GM23338 (cell line): Measurements from ENCODE around the gene SEMA3C. TPM values are rescaled to one million over a fixed set of nuclear protein-coding genes. Genes with fewer than 3 reads are reported as not detected.
A peak's percentile ranks its signal among the peaks of the same experiment; 100 is the strongest.

ENCODE experiments used
- ATAC-seq: fragments of 200-7000 bp; cut with Tn5 transposase; 3 replicates; pipeline ENCODE4 v1.9.1; 2020
- DNase-seq: peaks from one replicate; pipeline ENCODE4 v3.0.0-alpha.2; 2015; ENCODE audit warnings: low spot score
- H2AFZ ChIP-seq: fragments of 200-600 bp; sonication (generic); 2 replicates; pipeline ENCODE4 v1.8.0; 2016; ENCODE audit warnings: antibody characterized with exemption, mild to moderate bottlenecking, moderate library complexity
- H3F3A ChIP-seq: fragments of 200-600 bp; sonication (generic); replicated peaks from 2 replicates; pipeline ENCODE4 v1.8.0; 2017; ENCODE audit warnings: antibody characterized with exemption, mixed run types, low read depth
- H3K27ac ChIP-seq: fragments of 200-600 bp; sonication (generic); 2 replicates; pipeline ENCODE4 v1.6.1; 2016; ENCODE audit warnings: low read depth
- H3K27me3 ChIP-seq: fragments of 200-600 bp; sonication (generic); 2 replicates; pipeline ENCODE4 v1.8.0; 2016; ENCODE audit warnings: mild to moderate bottlenecking, mixed run types, moderate library complexity; ENCODE audit not compliant: insufficient read depth
- H3K36me3 ChIP-seq: fragments of 200-600 bp; sonication (generic); 2 replicates; pipeline ENCODE4 v1.8.0; 2016; ENCODE audit warnings: mild to moderate bottlenecking; ENCODE audit not compliant: insufficient read depth
- H3K4me1 ChIP-seq: fragments of 200-600 bp; sonication (generic); 2 replicates; pipeline ENCODE4 v1.8.0; 2016; ENCODE audit warnings: mild to moderate bottlenecking, moderate library complexity; ENCODE audit not compliant: insufficient read depth
- H3K4me2 ChIP-seq: fragments of 200-600 bp; sonication (generic); 2 replicates; pipeline ENCODE4 v1.7.1; 2017; ENCODE audit warnings: mixed run types
- H3K4me3 ChIP-seq: fragments of 200-600 bp; sonication (generic); 2 replicates; pipeline ENCODE4 v1.6.1; 2016; ENCODE audit warnings: mixed run types
- H3K79me2 ChIP-seq: fragments of 200-600 bp; sonication (generic); replicated peaks from 2 replicates; pipeline ENCODE4 v1.8.0; 2017; ENCODE audit warnings: mild to moderate bottlenecking; ENCODE audit not compliant: insufficient read depth
- H3K9me2 ChIP-seq: fragments of 200-600 bp; sonication (generic); 2 replicates; pipeline ENCODE4 v1.8.0; 2017; ENCODE audit not compliant: insufficient read depth
- H4K20me1 ChIP-seq: fragments of 200-600 bp; sonication (generic); replicated peaks from 2 replicates; pipeline ENCODE4 v1.8.0; 2017; ENCODE audit warnings: mild to moderate bottlenecking; ENCODE audit not compliant: insufficient read depth
- H3K27ac Mint-ChIP-seq: 2 replicates; pipeline ENCODE4 v1.8.0; 2020; ENCODE audit warnings: inconsistent platforms, mild to moderate bottlenecking, moderate library complexity, mixed read lengths
- H3K27me3 Mint-ChIP-seq: 3 replicates; pipeline ENCODE4 v1.8.0; 2022; ENCODE audit warnings: low read depth, mild to moderate bottlenecking, moderate library complexity, mixed read lengths, inconsistent platforms; ENCODE audit not compliant: insufficient read depth, poor library complexity
- H3K36me3 Mint-ChIP-seq: 3 replicates; pipeline ENCODE4 v1.8.0; 2021; ENCODE audit warnings: low read depth, mild to moderate bottlenecking, inconsistent platforms, moderate library complexity, mixed read lengths
- H3K4me1 Mint-ChIP-seq: 3 replicates; pipeline ENCODE4 v1.8.0; 2020; ENCODE audit warnings: mild to moderate bottlenecking, inconsistent platforms, mixed read lengths
- H3K4me3 Mint-ChIP-seq: 3 replicates; pipeline ENCODE4 v1.8.0; 2021; ENCODE audit warnings: moderate library complexity, mild to moderate bottlenecking, inconsistent platforms, mixed read lengths
- H3K9me3 Mint-ChIP-seq: 3 replicates; pipeline ENCODE4 v1.8.0; 2020; ENCODE audit warnings: moderate library complexity, mild to moderate bottlenecking, inconsistent platforms, mixed read lengths
- CTCF ChIP-seq, 2 experiments: fragments of 200-600 bp in 1 of 2; sonication (generic) in 1 of 2; conservative IDR thresholded peaks; 2 replicates each; pipeline versions ENCODE4 v1.5.1 to v1.6.1; 2016 to 2017; ENCODE audit warnings: antibody characterized with exemption in 2 of 2, low read depth in 2 of 2, mild to moderate bottlenecking in 2 of 2, moderate library complexity in 1 of 2
- EZH2 ChIP-seq: fragments of 200-600 bp; sonication (generic); IDR thresholded peaks from one replicate; pipeline ENCODE4 v1.8.0; 2017; ENCODE audit warnings: antibody characterized with exemption, mild to moderate bottlenecking, low read depth; ENCODE audit not compliant: unreplicated experiment
- EZH2phosphoT487 ChIP-seq: fragments of 200-600 bp; sonication (generic); IDR thresholded peaks from one replicate; pipeline ENCODE4 v1.8.1; 2018; ENCODE audit warnings: antibody characterized with exemption; ENCODE audit not compliant: unreplicated experiment
- JUNB ChIP-seq: IDR thresholded peaks from one replicate; pipeline ENCODE4 v1.6.1; 2016; ENCODE audit warnings: antibody characterized with exemption; ENCODE audit not compliant: unreplicated experiment
- POLR2AphosphoS5 ChIP-seq: IDR thresholded peaks from 2 replicates; pipeline ENCODE4 v1.6.1; 2016; ENCODE audit warnings: antibody characterized with exemption, low read depth
- ZNF331 ChIP-seq: fragments of 250-450 bp; sonication (Bioruptor Pico); IDR thresholded peaks from 2 replicates; pipeline ENCODE4 v1.5.0; 2020; ENCODE audit warnings: low read depth, mild to moderate bottlenecking, moderate library complexity
- polyA plus RNA-seq: library from polyadenylated mRNA; unstranded; fragments of >200 nt; fragmentation: Nextera tagmentation; extraction: Ambion mirVana; gene quantifications from 2 replicates; pipeline ENCODE4 v1.2.1, GENCODE V29; 2016
- total RNA-seq: library from RNA; depleted of rRNA; stranded (reverse); fragments of >200 nt; shearing (Covaris generic); gene quantifications from 2 replicates; pipeline ENCODE4 v1.2.3, GENCODE V29; 2014
- TF ChIP-seq, protein P1 (sequence below): IDR thresholded peaks from one replicate; pipeline ENCODE4 v1.6.1; 2018; ENCODE audit warnings: antibody characterized with exemption; ENCODE audit not compliant: unreplicated experiment

Gene SEMA3C
- total and polyA plus RNA-seq, 2 experiments from 2014 or later = 1.0 to 3.5 TPM

DNA sequence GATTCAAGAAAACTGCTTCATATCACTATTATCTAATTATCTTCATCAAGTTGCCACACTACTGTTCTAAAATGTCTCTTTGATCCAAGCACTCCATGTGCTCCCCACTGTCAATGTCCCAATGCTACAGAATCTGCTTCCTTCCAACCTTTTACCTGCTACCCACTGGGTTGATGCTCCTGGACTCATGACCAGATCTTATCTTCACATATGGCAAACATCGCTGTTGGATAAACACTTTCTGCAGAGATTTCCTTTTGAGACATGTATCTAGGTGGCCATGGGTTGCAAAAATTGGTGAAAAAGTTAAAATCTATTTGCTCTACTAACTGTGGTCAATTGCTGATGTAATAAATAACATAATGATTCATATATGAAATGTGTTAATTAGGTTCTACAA, 24.5 kb upstream of the SEMA3C start:
- Histone ChIP-seq H3K9me2 (no peaks in the 10 kb centered on the region), H3F3A (no peaks in the 10 kb centered on the region), H3K79me2 (no peaks in the 10 kb centered on the region), H3K4me1 (no peaks in the 10 kb centered on the region), H3K27ac (no peak overlapping the region), H3K4me3 (no peak overlapping the region), H3K27me3 (no peaks in the 10 kb centered on the region), H3K4me2 (no peak overlapping the region), H3K36me3 (no peaks in the 10 kb centered on the region), H4K20me1 (no peaks in the 10 kb centered on the region), H2AFZ (no peak overlapping the region)
- no peak for ATAC-seq
- Mint-ChIP-seq H3K27ac (no peak overlapping the region), H3K36me3 (no peaks in the 10 kb centered on the region), H3K9me3 (no peaks in the 10 kb centered on the region), H3K4me1 (no peaks in the 10 kb centered on the region), H3K4me3 (no peak overlapping the region), H3K27me3 (no peaks in the 10 kb centered on the region)
- TF ChIP-seq CTCF (conservative IDR thresholded peaks at IDR 0.05; ENCODE audit: low read depth in 2 of 2) (no peak), EZH2 (no peak), EZH2phosphoT487 (no peak)
- no peak for DNase-seq

- Mint-ChIP-seq H3K27me3 (no peaks in the 10 kb centered on the region), H3K27ac (no peak overlapping the region), H3K4me1 (no peaks in the 10 kb centered on the region), H3K9me3 (no peaks in the 10 kb centered on the region), H3K4me3 (no peak overlapping the region), H3K36me3 (no peaks in the 10 kb centered on the region)
- peak; percentile 21 for DNase-seq
- TF ChIP-seq POLR2AphosphoS5 (no peak), JUNB (no peak), ZNF331 (CRISPR knock-in tag) (no peak)
- Histone ChIP-seq H2AFZ (no peak overlapping the region), H3F3A (no peaks in the 10 kb centered on the region), H4K20me1 (no peaks in the 10 kb centered on the region), H3K9me2 (no peaks in the 10 kb centered on the region), H3K4me1 (no peaks in the 10 kb centered on the region), H3K27me3 (no peaks in the 10 kb centered on the region), H3K4me3 (no peak overlapping the region), H3K4me2 (no peak overlapping the region), H3K79me2 (no peaks in the 10 kb centered on the region), H3K36me3 (no peaks in the 10 kb centered on the region), H3K27ac (no peak overlapping the region)
- ATAC-seq = no peak; the same call in 2 of the 3 replicates
These were observed 23.6 kb upstream of the SEMA3C start for GRCh38 chr7:80942261-80943041.

GRCh38 chr7:80941208-80941758, 22.4 kb upstream of the SEMA3C start:
- DNase-seq (no peak), ATAC-seq (no peak)
- TF ChIP-seq CTCF (conservative IDR thresholded peaks at IDR 0.05; ENCODE audit: low read depth in 2 of 2) (no peak), EZH2phosphoT487 (no peak), ZNF331 (CRISPR knock-in tag) (no peak)
- TF ChIP-seq, protein P1, sequence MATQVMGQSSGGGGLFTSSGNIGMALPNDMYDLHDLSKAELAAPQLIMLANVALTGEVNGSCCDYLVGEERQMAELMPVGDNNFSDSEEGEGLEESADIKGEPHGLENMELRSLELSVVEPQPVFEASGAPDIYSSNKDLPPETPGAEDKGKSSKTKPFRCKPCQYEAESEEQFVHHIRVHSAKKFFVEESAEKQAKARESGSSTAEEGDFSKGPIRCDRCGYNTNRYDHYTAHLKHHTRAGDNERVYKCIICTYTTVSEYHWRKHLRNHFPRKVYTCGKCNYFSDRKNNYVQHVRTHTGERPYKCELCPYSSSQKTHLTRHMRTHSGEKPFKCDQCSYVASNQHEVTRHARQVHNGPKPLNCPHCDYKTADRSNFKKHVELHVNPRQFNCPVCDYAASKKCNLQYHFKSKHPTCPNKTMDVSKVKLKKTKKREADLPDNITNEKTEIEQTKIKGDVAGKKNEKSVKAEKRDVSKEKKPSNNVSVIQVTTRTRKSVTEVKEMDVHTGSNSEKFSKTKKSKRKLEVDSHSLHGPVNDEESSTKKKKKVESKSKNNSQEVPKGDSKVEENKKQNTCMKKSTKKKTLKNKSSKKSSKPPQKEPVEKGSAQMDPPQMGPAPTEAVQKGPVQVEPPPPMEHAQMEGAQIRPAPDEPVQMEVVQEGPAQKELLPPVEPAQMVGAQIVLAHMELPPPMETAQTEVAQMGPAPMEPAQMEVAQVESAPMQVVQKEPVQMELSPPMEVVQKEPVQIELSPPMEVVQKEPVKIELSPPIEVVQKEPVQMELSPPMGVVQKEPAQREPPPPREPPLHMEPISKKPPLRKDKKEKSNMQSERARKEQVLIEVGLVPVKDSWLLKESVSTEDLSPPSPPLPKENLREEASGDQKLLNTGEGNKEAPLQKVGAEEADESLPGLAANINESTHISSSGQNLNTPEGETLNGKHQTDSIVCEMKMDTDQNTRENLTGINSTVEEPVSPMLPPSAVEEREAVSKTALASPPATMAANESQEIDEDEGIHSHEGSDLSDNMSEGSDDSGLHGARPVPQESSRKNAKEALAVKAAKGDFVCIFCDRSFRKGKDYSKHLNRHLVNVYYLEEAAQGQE = no peak
- no peak overlapping the region for H3K4me3 Mint-ChIP-seq
- Histone ChIP-seq H3K4me1 (no peaks in the 10 kb centered on the region), H3K9me2 (no peaks in the 10 kb centered on the region), H3K27ac (no peak overlapping the region), H3K4me2 (no peak overlapping the region), H2AFZ (0 out of 2 replicates have a peak overlapping the region, but pooled peaks have one; percentile 53), H3F3A (no peaks in the 10 kb centered on the region), H3K79me2 (no peaks in the 10 kb centered on the region), H3K4me3 (no peak overlapping the region), H4K20me1 (no peaks in the 10 kb centered on the region), H3K27me3 (no peaks in the 10 kb centered on the region), H3K36me3 (no peaks in the 10 kb centered on the region)
- H3K36me3 Mint-ChIP-seq = no peaks in the 10 kb centered on the region
- no peaks in the 10 kb centered on the region for H3K9me3 Mint-ChIP-seq
- H3K27ac Mint-ChIP-seq = no peak overlapping the region
- H3K4me1 Mint-ChIP-seq = no peaks in the 10 kb centered on the region
- H3K27me3 Mint-ChIP-seq = no peaks in the 10 kb centered on the region
